ENCODE results near the gene XPR1.

Gene XPR1

GRCh38 chr1:180912211-180912800 lies 280.5 kb downstream of the XPR1 start:
- no peaks in the 10 kb centered on the region for H3K9me3 ChIP-seq (ENCODE audit: insufficient read depth, low read length)
- no peak overlapping the region for H3K27ac ChIP-seq (ENCODE audit: low read depth, low read length)
- no peaks in the 10 kb centered on the region for H3K9me2 ChIP-seq (replicated peaks; ENCODE audit: insufficient read depth, low read length)
- no peaks in the 10 kb centered on the region for H3K36me3 ChIP-seq (ENCODE audit: low read length)
- H3F3A ChIP-seq (ENCODE audit: insufficient read depth) = no peaks in the 10 kb centered on the region
- no peak for TF ChIP-seq EZH2phosphoT487 (conservative IDR thresholded peaks at IDR 0.05; ENCODE audit: low read length)
- TF ChIP-seq CTCF (IDR thresholded peaks at IDR 0.05; ENCODE audit: insufficient read depth, low read length, poor library complexity, severe bottlenecking) = no peak
- no peaks in the 10 kb centered on the region for H4K20me1 ChIP-seq (ENCODE audit: low read depth, low read length)
- H3K79me2 ChIP-seq (ENCODE audit: insufficient read depth, low read length) = no peaks in the 10 kb centered on the region
- H2AFZ ChIP-seq (ENCODE audit: low read depth, low read length, severe bottlenecking) = no peak overlapping the region
- no peak overlapping the region for H3K4me3 ChIP-seq (ENCODE audit: insufficient read depth, low read length, poor library complexity, severe bottlenecking)
- H3K9ac ChIP-seq (ENCODE audit: low read length) = no peak overlapping the region
- no peaks in the 10 kb centered on the region for H3K27me3 ChIP-seq (ENCODE audit: low read length)
- H3K4me2 ChIP-seq (ENCODE audit: low read depth, low read length, poor library complexity, severe bottlenecking) = no peak overlapping the region

GRCh38 chr1:180912801-180913565 lies 281.2 kb downstream of the XPR1 start, which contains the start of gene KIAA1614:
Gene KIAA1614 (plus strand): TSS chr1:180912897. CDS start chr1:180913244, 347 bp downstream.
- H3K9ac ChIP-seq (ENCODE audit: low read length) = no peak within 1 kb of the TSS
- H3K36me3 ChIP-seq (ENCODE audit: low read length) = no peaks in the 10 kb centered on the region
- no peaks in the 10 kb centered on the region for H3F3A ChIP-seq (ENCODE audit: insufficient read depth)
- H3K9me3 ChIP-seq (ENCODE audit: insufficient read depth, low read length) = no peaks in the 10 kb centered on the region
- TF ChIP-seq EZH2phosphoT487 (conservative IDR thresholded peaks at IDR 0.05; ENCODE audit: low read length) (no peak), CTCF (IDR thresholded peaks at IDR 0.05; ENCODE audit: insufficient read depth, low read length, poor library complexity, severe bottlenecking) (no peak)
- H3K9me2 ChIP-seq (replicated peaks; ENCODE audit: insufficient read depth, low read length) = no peaks in the 10 kb centered on the region
- no peaks in the 10 kb centered on the region for H3K79me2 ChIP-seq (ENCODE audit: insufficient read depth, low read length)
- no peak within 1 kb of the TSS for H2AFZ ChIP-seq (ENCODE audit: low read depth, low read length, severe bottlenecking)
- H3K27ac ChIP-seq (ENCODE audit: low read depth, low read length) = no peak within 1 kb of the TSS
- H4K20me1 ChIP-seq (ENCODE audit: low read depth, low read length) = no peaks in the 10 kb centered on the region
- no peak within 1 kb of the TSS for H3K4me3 ChIP-seq (ENCODE audit: insufficient read depth, low read length, poor library complexity, severe bottlenecking)
- H3K27me3 ChIP-seq (ENCODE audit: low read length) = no peaks in the 10 kb centered on the region
- H3K4me2 ChIP-seq (ENCODE audit: low read depth, low read length, poor library complexity, severe bottlenecking) = no peak within 1 kb of the TSS

- no peaks in the 10 kb centered on the region for H3K79me2 ChIP-seq (ENCODE audit: insufficient read depth, low read length)
Measured at GRCh38 chr1:180915426-180915965, 283.7 kb downstream of the XPR1 start.

More at GRCh38 chr1:180915426-180915965, 283.7 kb downstream of the XPR1 start:
- Histone ChIP-seq H3K36me3 (ENCODE audit: low read length) (no peaks in the 10 kb centered on the region), H3K9me3 (ENCODE audit: insufficient read depth, low read length) (no peaks in the 10 kb centered on the region), H4K20me1 (ENCODE audit: low read depth, low read length) (no peaks in the 10 kb centered on the region), H3K4me2 (ENCODE audit: low read depth, low read length, poor library complexity, severe bottlenecking) (no peak overlapping the region), H3K9ac (ENCODE audit: low read length) (no peak overlapping the region), H3F3A (ENCODE audit: insufficient read depth) (no peaks in the 10 kb centered on the region), H3K27ac (ENCODE audit: low read depth, low read length) (no peak overlapping the region), H3K4me3 (ENCODE audit: insufficient read depth, low read length, poor library complexity, severe bottlenecking) (no peak overlapping the region), H2AFZ (ENCODE audit: low read depth, low read length, severe bottlenecking) (no peak overlapping the region), H3K27me3 (ENCODE audit: low read length) (no peaks in the 10 kb centered on the region), H3K9me2 (replicated peaks; ENCODE audit: insufficient read depth, low read length) (no peaks in the 10 kb centered on the region)
- no peak for TF ChIP-seq CTCF (IDR thresholded peaks at IDR 0.05; ENCODE audit: insufficient read depth, low read length, poor library complexity, severe bottlenecking)
- TF ChIP-seq EZH2phosphoT487 (conservative IDR thresholded peaks at IDR 0.05; ENCODE audit: low read length) = no peak
